Measurements from ENCODE around the gene MAGI2.
A peak's percentile ranks its signal among the peaks of the same experiment; 100 is the strongest.
"Not testable (repeated sequence)": the region's sequence is repeated elsewhere in the genome, so short reads cannot be mapped to it uniquely, and the experiment has no call there.

Gene MAGI2

DNA sequence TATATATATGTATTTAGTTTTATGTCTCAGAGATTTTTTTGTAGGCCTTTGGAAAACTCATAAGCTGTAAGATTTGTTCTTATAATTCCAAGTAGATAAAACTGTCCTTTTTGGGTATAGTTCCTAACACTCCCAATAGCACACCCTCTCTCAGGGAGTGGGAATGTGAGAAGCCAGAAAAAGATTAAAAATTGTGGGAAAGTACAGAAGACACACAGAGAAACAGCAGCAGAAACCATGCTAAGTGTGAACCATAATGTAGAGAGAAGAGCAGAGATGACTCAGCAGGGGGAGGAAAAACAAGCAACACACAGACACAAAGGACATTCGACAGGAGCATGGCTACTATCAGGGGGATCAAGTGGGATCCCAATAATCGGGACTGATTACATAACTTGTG lies 401.6 kb downstream of the MAGI2 start:
- DNase-seq (ENCODE audit: low read depth in 2 of 2): no peak

- DNase-seq (ENCODE audit: low read depth in 2 of 2): peak; percentile 2 to 12
Measured at GRCh38 chr7:79050603-79051002, 402.9 kb downstream of the MAGI2 start.

- no peak for DNase-seq (ENCODE audit: low read depth in 2 of 2)
Measured at GRCh38 chr7:79046061-79046460, 407.4 kb downstream of the MAGI2 start.

DNA sequence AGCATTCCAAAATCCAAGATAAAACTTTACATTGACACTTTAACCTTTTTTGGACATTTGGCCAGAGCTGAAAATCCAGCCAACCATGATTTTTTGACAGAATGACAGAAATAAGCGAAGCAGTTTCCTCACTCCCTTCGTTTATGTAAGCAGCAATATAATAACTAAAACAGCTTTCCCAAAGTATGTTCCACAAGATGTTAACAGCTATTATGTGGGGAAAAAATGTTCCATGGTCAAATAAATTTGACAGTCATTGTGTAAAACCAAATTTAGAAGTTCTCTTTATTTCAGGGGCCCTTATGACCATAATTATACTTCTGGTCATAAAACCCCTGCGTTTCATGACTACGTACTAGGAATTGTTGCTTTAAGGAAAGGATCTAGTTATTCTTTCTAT lies 416.5 kb downstream of the MAGI2 start:
- DNase-seq (ENCODE audit: low read depth in 2 of 2): no peak

GRCh38 chr7:79036356-79036755 lies 417.1 kb downstream of the MAGI2 start:
- DNase-seq (ENCODE audit: low read depth in 2 of 2): no peak

GRCh38 chr7:79035858-79036257 lies 417.6 kb downstream of the MAGI2 start:
- no peak for DNase-seq (ENCODE audit: low read depth in 2 of 2)

DNA sequence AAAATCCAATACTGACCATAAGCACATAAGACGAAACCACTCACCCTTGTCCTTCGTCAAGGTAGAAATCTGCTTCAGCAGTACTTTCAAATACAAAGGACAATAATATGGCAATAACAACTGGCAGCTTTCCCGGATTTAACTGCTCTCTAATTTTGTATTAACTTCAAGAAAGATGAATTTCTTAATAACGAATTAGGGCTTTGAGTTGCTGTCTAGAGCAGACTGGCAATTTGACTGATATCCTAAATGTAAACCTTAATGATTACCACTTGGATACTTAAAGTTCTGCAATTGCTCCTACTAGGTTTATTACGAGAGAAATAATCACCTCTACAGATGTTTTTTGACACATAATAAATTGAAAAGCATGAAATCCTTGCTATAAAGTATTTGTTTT lies 418.7 kb downstream of the MAGI2 start:
- no peak for DNase-seq (ENCODE audit: low read depth in 2 of 2)

- DNase-seq (ENCODE audit: low read depth in 2 of 2): not testable (repeated sequence)
Measured at GRCh38 chr7:79019711-79020110, 433.8 kb downstream of the MAGI2 start.

DNA sequence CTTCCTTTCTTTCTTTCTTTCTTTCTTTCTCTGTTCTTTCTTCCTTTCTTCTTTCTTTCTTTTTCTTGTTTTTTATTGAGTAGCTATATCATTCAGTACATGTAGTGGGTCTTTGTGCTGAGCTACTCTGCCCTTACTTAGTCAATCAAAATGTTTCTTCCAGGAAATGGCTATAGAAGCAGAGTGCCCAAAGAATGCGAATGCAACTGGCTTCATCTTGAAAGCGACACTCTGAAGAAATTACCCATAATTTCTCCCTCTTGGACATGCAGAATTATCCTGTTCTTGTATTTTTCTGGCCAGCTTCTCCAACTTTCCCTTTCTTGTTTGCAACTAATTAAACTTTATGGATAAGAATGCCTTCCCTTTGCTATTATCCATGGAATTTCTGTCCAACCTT lies 441.5 kb downstream of the MAGI2 start:
- DNase-seq (ENCODE audit: low read depth in 2 of 2): no peak

DNA sequence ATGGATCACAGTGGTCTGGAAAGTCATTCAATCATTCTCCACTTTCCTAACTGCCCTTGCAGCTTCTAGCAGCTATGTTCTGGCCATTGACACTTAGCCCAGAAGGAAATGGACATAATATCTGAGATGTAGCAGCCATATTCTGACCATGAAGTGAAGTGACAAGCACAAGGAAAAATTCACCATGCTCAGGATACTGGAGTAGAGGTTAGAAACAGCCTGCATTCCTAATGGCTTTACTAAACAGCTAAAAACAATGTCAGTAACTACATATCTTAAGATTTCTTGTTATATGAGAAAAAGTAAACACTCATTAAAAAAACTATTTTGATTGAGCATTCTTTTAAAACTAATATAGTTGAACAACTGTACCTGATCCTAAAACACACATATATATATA lies 443.8 kb downstream of the MAGI2 start:
- no peak for DNase-seq (ENCODE audit: low read depth in 2 of 2)

- no peak for DNase-seq (ENCODE audit: low read depth in 2 of 2)
Measured at GRCh38 chr7:79008786-79009185, 444.7 kb downstream of the MAGI2 start.

DNA sequence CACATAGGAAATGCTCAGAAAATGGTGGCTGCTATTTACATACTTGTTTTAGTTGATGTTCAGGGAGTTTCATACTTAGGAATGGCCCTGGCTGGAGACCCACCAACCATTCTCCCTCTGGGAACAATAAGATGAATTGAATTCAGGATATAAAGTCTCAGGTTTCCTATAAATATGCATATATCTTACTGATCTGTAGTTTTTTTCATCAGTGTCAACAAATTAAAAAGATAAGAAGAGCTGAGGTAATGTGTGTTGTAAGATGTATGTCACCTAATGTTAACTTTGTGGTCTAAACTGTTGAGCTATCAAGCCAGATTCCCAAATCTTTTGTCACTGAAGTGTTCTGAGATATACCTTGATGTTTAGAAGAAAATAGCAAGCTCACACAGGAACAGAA lies 457.5 kb downstream of the MAGI2 start:
- DNase-seq (ENCODE audit: low read depth in 2 of 2): no peak

- DNase-seq (ENCODE audit: low read depth in 2 of 2): no peak
Measured at GRCh38 chr7:78993341-78993740, 460.1 kb downstream of the MAGI2 start.

DNA sequence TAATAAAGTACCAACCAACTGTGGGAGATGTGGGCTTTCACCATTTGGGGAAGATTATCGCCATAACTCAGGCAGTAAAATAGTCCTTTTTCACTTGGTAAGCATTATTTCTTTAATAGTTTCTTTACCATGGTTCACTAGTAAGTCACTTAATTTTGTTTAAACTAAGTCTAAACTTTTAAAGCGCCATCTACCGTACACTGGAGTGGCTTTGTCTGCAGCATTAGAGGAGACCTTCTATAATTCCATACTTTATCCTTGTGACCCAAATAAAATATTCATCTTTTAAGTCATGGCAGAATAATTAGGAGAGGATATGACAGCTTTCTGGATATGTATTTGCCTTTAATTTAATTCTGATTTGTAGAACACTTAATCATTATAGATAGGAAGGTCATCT lies 468.0 kb downstream of the MAGI2 start:
- no peak for DNase-seq (ENCODE audit: low read depth in 2 of 2)

DNA sequence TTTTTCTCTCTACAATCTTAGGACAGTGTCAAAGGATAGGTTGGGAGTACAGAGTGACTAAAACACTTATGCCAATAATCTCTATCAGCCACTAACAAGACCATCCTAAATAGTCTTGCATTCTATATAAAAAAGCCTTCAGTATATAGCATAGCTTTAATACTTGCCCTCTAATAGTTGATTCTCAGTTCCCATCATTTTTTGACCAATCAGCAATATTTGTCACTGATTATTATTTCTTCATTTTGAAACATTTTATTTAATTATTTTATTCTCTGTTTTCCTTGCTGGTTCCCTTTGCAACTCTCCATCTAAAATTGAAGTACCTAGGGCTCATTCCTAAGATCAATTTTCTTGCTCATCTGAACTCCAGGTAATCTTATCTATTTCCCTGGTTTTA lies 470.0 kb downstream of the MAGI2 start:
- no peak for DNase-seq (ENCODE audit: low read depth in 2 of 2)

DNA sequence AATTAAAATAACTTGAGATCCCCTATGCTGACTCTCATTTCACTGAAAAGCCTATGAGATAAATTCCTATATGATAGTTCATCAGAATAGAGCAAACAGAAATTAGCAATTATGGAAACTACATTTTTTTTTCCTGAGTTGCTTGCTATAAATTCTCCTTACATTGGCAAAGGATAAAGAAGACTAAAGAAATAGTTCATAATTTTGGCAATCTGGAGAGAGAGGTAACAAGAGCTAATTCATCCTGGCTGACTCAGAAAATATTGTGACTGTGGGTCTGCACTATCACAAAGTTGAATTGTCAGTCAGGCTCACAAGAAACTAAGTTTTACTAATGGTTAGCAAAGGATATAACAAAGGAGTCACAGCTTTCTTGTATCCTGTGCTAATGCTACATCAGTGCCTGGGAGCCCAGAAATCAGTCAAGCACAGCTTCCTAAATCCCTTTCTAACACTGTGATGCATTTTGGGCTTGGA lies 483.0 kb downstream of the MAGI2 start:
- peak; percentile 40 to 41 for DNase-seq (ENCODE audit: low read depth in 2 of 2)

DNA sequence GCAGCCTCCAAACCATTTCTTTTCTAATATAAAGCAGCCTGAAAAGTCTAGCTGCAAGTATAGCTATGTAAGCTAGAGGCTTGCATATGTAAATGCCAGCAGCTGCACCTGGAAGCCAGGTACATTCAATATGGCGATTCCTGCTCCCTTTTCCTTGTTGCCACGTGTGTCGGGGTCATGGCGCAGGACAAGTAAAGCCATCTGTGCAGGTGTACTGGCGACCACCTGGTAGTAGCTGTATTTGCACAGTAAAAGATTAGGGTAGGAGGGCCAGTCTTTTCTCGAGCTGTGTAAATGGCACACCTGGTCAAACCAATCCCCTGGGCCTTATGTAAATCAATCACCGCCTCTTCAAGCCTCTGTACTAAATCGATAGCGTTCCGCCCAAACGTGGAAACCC lies 484.5 kb downstream of the MAGI2 start:
- no peak for DNase-seq (ENCODE audit: low read depth in 2 of 2)

DNA sequence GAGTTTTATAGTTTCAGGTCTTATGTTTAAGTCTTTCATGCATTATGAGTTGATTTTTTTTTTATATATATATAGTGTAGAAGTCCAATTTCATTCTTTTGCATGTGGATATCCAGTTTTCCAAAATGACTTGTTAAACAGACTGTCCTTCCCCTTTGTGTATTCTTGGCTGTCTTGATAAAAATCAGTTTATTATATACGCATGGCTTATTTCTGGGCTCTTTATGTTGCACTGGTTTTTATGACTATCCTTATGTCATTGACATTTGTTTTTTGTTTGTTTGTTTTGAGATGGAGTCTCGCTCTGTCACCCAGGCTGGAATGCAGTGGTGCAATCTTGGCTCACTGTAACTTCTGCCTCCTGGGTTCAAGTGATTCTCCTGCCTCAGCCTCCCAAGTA lies 485.9 kb downstream of the MAGI2 start:
- not testable (repeated sequence) for DNase-seq (ENCODE audit: low read depth in 2 of 2)

DNA sequence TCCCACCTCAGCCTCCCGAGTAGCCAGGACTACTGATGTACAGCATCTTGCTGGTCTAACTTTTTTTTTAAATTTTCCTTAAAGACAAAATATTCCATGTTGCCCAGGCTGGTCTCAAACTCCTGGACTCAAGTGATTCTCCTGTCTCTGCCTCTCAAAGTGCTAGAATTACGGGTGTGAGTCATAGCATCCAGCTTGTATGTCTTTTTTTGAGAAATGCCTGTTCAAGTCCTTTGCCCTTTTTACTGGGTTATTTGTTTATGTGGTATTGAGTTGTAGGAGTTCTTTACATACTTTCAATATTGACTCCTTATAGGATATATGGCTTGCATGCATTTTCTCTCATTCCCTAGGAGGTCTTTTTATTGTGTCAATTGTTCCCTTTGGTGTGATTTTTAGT lies 486.4 kb downstream of the MAGI2 start:
- no peak for DNase-seq (ENCODE audit: low read depth in 2 of 2)

DNA sequence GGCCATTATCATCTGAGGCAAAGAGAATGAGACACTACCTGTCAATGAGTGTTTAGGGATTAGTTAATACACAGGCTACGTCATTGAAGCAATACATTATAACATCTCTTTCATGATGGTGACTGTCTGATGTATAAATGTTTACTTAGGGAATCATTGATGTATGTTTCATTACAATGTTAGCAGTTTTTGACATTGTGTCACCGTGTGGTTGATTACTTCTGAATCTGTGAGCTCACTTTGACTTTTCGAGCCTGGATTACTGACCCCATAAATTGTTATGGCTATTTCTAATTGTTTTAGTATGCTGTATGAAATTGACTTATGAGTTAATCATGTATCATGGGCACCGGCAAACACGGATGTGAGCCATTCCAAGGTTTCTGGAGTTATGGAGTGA lies 494.0 kb downstream of the MAGI2 start:
- no peak for DNase-seq (ENCODE audit: low read depth in 2 of 2)

DNA sequence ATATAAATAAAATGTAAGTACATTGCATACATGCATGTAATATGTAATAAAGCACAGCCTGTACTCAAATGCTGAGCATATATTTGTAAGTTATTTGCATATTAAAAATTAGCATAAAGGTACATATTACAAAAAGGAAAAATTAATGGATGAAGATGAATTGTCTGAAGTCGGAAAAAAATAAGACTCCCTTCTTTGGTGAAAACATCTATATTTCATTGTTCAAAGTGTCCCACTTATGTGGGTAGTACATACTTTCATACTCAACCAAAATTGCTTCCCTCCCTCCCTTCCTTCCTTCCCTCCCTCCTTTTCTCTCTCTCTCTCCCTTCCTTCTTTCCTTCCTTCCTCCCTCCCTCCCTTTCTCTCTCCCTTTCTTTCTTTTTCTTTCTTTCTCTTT lies 498.1 kb downstream of the MAGI2 start:
- DNase-seq (ENCODE audit: low read depth in 2 of 2): no peak

DNA sequence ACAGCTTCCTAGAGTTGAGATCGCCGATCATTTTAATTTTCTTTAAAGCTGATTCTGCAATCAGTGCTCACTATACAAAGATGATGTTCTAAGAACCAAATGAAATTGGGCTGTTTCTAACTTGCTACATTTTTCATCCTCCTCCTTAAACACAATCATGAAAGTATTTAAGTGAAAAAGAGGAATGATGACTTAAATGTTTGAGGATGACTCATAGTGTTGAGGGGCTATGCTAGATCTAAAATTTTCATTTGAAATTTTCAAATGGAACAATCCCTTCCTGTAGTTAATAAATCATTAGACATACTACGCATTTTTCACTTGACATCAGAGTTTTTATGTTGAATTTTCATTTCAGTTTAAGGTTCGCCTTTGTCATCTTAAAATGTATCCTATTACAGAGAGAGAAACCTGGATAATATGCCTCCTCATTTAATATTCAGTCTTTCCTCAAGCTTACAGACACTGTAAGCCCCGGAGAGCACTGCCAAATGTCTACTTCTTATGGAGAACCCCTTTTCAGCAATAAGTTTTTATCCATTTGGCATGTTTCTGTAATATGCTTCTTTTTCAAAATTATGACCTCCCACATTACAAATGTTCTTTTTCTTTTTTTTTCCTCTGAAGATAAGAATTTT lies 499.6 kb downstream of the MAGI2 start:
- no peak for DNase-seq (ENCODE audit: low read depth in 2 of 2)

DNA sequence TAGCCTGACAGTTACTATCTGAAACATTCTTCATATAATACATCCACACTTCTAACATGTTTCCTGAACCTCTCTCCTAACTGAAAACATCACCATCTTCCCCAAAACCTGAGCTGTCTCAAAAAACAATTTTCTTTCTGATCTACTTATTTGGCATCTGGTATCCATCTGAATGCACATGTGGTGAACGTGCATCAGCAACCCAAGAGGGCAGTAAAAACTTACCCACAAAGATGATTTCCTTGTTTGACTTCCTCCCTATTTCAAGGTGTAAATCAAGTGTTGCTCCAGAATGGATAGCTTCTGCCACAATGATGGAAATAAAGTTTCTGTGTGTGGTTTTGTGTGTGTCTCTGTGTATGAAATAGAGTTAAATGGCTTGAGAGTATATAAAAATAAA lies 500.4 kb downstream of the MAGI2 start:
- no peak for DNase-seq (ENCODE audit: low read depth in 2 of 2)

GRCh38 chr7:78939669-78940068 lies 513.8 kb downstream of the MAGI2 start:
- DNase-seq (ENCODE audit: low read depth in 2 of 2): no peak

All from fibroblast of skin of left biceps (primary cell).